HG03520 (cell line): Measurements from ENCODE around the gene DPYSL3.
"Not testable (repeated sequence)": the region's sequence is repeated elsewhere in the genome, so short reads cannot be mapped to it uniquely, and the experiment has no call there.

Experiments
- ATAC-seq: cut with Tn5 transposase; IDR thresholded peaks from one replicate; pipeline ENCODE4 v1.9.1; 2021; ENCODE audit warnings: mild to moderate bottlenecking, moderate library complexity; ENCODE audit not compliant: unreplicated experiment

Gene DPYSL3

GRCh38 chr5:147373328-147373727, 136.5 kb downstream of the DPYSL3 start:
- no peak for ATAC-seq

GRCh38 chr5:147372191-147372590, 137.7 kb downstream of the DPYSL3 start:
- ATAC-seq: no peak

GRCh38 chr5:147371290-147371689, 138.6 kb downstream of the DPYSL3 start:
- ATAC-seq: no peak

GRCh38 chr5:147369742-147370374, 140.0 kb downstream of the DPYSL3 start:
- no peak for ATAC-seq

- ATAC-seq: not testable (repeated sequence)
These were observed 142.5 kb downstream of the DPYSL3 start for GRCh38 chr5:147367381-147367780.

- ATAC-seq: no peak
These were observed 148.3 kb downstream of the DPYSL3 start for GRCh38 chr5:147361441-147362175.

- ATAC-seq: no peak
These were observed 149.1 kb downstream of the DPYSL3 start for GRCh38 chr5:147360816-147361215.

GRCh38 chr5:147359581-147359980, 150.3 kb downstream of the DPYSL3 start:
- ATAC-seq: no peak

- no peak for ATAC-seq
These were observed 150.8 kb downstream of the DPYSL3 start for GRCh38 chr5:147359101-147359500.

GRCh38 chr5:147349241-147349640, 160.6 kb downstream of the DPYSL3 start:
- no peak for ATAC-seq

- ATAC-seq: no peak
These were observed 161.4 kb downstream of the DPYSL3 start for GRCh38 chr5:147348451-147348850.

GRCh38 chr5:147348046-147348445, 161.8 kb downstream of the DPYSL3 start:
- no peak for ATAC-seq

- ATAC-seq: no peak
These were observed 163.8 kb downstream of the DPYSL3 start for GRCh38 chr5:147346006-147346561.

GRCh38 chr5:147344861-147345260, 165.0 kb downstream of the DPYSL3 start:
- ATAC-seq: no peak

GRCh38 chr5:147341345-147341744, 168.5 kb downstream of the DPYSL3 start:
- ATAC-seq: no peak

- no peak for ATAC-seq
These were observed 168.9 kb downstream of the DPYSL3 start for GRCh38 chr5:147340941-147341340.
